Effector memory CD4-positive, alpha-beta T cell (primary cell): ENCODE data around the gene ELN.
"Not testable (repeated sequence)": the region's sequence is repeated elsewhere in the genome, so short reads cannot be mapped to it uniquely, and the experiment has no call there.

ENCODE experiments used
- DNase-seq, 3 donors: peaks; one replicate each; pipeline ENCODE4 v3.0.0-alpha.2; 2020
- H3K27ac ChIP-seq: 2 replicates; pipeline ENCODE4 v1.7.0; 2013; ENCODE audit warnings: mild to moderate bottlenecking, low read length, moderate library complexity; ENCODE audit not compliant: insufficient read depth, poor library complexity, severe bottlenecking
- H3K27me3 ChIP-seq: replicated peaks from 2 replicates; pipeline ENCODE4 v1.7.0; 2013; ENCODE audit warnings: mild to moderate bottlenecking, low read length; ENCODE audit not compliant: insufficient read depth, control insufficient read depth, poor library complexity, severe bottlenecking
- H3K36me3 ChIP-seq: 2 replicates; pipeline ENCODE4 v1.7.0; 2013; ENCODE audit warnings: mild to moderate bottlenecking, low read length, moderate library complexity; ENCODE audit not compliant: control insufficient read depth, insufficient read depth
- H3K4me1 ChIP-seq: 2 replicates; pipeline ENCODE4 v1.7.0; 2013; ENCODE audit warnings: low read length, mild to moderate bottlenecking; ENCODE audit not compliant: control insufficient read depth, insufficient read depth, poor library complexity, severe bottlenecking
- H3K4me3 ChIP-seq: 2 replicates; pipeline ENCODE4 v1.7.0; 2013; ENCODE audit warnings: low read length, low read depth, mild to moderate bottlenecking; ENCODE audit not compliant: insufficient read depth, poor library complexity, severe bottlenecking
- H3K9me3 ChIP-seq: 2 replicates; pipeline ENCODE4 v1.7.0; 2013; ENCODE audit warnings: mild to moderate bottlenecking, low read length, moderate library complexity; ENCODE audit not compliant: control insufficient read depth
- total RNA-seq, 3 donors: gene quantifications; one replicate each; lab custom pipeline; 2026; lab: John Stamatoyannopoulos, UW

ELN gene
- total RNA-seq = 0 reads per million in 3 donors

DNA sequence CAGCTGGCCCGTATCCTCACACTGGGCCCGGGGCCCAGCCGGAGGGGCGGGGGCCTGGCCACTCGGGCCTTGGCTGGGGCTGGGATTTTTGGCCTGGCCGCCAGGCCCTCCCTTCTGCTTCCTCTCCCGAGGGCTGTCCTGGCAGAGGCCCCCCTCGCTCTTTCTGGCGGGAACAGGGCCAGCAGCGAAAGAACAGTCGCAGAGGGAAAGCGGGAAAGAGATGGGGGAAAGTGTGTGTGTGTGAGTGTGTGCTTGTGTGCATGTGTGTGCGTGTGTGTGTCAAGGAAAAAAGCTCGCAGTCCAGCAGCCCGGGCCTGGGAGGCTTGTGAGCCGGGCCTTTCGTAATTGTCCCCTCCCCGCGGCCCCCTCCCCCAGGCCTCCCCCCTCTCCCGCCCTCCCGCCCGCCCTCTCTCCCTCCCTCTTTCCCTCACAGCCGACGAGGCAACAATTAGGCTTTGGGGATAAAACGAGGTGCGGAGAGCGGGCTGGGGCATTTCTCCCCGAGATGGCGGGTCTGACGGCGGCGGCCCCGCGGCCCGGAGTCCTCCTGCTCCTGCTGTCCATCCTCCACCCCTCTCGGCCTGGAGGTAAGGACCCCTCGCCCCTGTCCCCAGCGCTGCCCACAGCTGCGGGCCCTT lies at the start of gene ELN:
Gene ELN, plus strand, starts transcription at position 491 of the 638 bp plus-strand sequence. Its CDS starts 15 bp downstream, at position 506.
- no peak for DNase-seq
- H3K4me1 ChIP-seq = peaks cover 3% of the 10 kb centered on the region
- H3K4me3 ChIP-seq = no peak within 1 kb of the TSS
- no peaks in the 10 kb centered on the region for H3K36me3 ChIP-seq
- no peak within 1 kb of the TSS for H3K27ac ChIP-seq
- H3K9me3 ChIP-seq = no peaks in the 10 kb centered on the region
- peaks cover 11% of the 10 kb centered on the region for H3K27me3 ChIP-seq

DNA sequence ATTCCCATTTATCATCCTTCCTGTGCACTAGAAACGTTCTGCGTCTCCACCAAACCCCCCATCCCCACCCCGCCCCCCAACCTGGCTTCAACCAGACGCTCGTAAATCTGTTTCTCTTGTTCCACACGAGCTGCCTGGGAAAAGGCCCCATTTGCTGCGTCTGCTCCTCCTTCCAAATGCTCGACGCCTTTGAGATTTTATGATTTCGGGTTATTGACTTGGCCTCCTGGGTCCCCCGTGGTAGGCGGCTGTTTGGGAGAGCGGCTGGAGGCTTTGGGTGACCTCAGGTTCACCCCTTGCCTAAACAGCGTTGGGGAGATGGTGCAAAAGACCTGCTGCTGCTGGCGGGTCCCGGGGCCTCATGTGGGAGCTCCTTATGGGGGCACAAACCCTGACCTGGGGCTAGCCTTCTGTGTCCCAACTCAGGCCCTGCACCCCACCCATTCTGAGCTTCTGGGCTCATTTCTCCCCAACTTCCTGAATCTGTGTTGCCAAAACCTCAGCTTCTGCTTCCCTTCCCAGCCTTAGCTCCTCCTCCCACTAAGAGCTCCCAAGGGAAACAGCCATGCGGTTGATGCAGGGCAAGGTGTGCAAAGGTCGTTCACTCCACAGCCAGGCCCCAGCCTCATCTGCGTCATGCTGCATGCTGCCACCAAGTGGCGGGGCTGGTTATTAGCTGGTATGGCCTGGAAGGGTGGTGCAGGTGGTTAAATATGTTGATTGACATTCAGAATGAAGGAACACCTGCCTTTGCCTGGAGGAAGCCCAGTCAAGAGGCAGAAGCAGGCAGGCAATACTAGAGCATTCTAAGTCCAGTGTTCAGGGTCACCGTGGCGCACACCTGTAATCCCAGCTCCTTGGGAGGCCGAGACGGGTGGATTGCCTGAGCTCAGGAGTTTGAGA lies 49.1 kb upstream of the ELN start:
- Histone ChIP-seq H3K36me3 (no peaks in the 10 kb centered on the region), H3K4me1 (no peaks in the 10 kb centered on the region), H3K27ac (no peak overlapping the region), H3K27me3 (no peaks in the 10 kb centered on the region), H3K9me3 (no peaks in the 10 kb centered on the region), H3K4me3 (no peak overlapping the region)
- DNase-seq = no peak

DNA sequence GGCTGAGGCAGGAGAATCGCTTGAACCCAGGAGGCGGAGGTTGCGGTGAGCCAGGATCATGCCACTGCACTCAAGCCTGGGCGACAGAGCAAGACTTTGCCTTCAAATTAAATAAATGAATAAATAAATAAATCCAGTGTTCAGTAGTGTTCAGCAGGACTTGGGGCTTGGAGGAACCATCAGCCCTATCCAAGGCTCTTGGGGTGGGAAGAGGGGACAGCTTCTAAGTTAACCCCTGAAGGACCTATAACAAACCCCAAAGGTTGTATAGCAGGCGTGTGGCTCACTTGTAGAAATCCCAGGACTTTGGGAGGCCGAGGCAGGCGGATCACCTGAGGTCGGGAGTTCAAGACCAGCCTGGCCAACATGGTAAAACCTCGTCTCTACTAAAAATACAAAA lies 48.3 kb upstream of the ELN start:
- H3K9me3 ChIP-seq, H3K27ac ChIP-seq, H3K4me3 ChIP-seq, H3K4me1 ChIP-seq, DNase-seq, H3K36me3 ChIP-seq, H3K27me3 ChIP-seq: not testable (repeated sequence)

DNA sequence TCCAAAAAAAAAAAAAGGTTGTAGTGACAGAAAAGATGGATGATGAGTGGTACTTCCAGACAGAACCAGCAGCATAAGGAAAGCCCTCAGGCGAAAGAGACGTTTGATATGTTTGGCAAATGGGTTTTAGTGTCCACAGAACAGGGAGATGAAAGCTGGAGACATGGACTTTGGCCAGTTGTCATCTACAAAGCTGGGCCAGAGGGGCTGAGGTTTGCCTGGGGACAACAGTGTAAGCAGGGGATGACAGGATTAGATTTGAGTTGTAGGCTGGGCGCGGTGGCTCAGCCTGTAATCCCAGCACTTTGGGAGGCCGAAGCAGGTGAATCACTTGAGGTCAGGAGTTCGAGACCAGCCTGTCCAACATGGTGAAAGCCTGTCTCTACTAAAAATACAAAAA lies 47.8 kb upstream of the ELN start:
- H3K27me3 ChIP-seq = no peaks in the 10 kb centered on the region
- H3K9me3 ChIP-seq = no peaks in the 10 kb centered on the region
- DNase-seq = no peak
- no peaks in the 10 kb centered on the region for H3K4me1 ChIP-seq
- no peaks in the 10 kb centered on the region for H3K36me3 ChIP-seq
- no peak overlapping the region for H3K4me3 ChIP-seq
- H3K27ac ChIP-seq = no peak overlapping the region

DNA sequence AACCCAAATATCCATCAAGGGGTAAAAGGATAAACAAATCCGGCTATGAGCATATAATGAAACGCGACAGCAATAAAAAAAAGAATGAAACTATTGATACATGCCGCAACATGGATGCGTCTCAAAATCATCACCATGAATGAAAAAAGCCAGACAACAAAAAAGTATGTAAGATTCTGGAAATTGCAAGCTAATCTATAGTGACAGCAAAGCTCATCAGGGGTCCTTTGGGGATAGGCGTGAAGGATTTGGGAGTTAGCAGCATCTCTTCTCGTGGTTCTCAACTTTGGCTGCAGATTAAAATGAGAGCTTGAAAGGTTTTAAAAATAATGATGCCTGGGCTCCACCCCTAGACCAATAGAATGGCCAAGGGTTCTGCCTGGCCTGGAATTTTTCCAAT lies 46.0 kb upstream of the ELN start:
- Histone ChIP-seq H3K9me3 (no peaks in the 10 kb centered on the region), H3K27ac (no peak overlapping the region), H3K4me3 (no peak overlapping the region), H3K36me3 (no peaks in the 10 kb centered on the region), H3K27me3 (no peaks in the 10 kb centered on the region), H3K4me1 (no peaks in the 10 kb centered on the region)
- DNase-seq = no peak

DNA sequence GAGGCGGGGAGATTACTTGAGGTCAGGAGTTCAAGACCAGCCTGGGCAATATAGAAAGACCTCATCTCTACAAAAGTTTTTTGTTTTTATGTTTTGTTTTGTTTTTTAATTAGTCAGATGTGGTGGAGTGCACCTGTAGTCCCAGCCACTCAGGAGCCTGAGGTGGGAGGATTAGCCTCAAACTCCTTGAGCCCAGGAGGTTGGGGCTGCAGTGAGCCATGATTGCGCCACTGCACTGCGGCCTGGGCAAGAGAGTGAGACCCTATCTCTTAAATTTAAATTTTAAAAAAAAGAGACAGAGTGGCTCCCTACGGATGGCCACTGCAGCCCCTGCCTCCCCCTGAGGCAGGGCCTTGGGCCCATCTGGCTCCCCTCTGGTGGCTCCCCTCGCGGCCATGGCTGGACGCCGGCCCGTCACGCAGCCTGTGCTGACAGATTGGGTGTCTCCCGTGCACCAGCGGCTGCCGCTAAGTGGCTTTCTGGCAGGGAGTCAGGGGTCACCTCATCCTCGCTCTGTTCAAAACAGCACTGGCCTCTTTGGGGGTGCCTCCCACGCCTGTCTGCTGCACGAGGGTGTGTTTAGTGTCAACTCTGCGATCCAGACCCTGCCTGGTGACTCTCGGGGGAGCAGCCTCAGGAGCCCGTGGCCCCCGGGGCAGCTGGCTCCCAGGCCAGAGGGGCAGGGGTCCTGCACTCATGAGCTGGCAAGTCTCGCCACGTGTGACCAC lies 44.4 kb upstream of the ELN start:
- H3K27me3 ChIP-seq = no peaks in the 10 kb centered on the region
- H3K4me1 ChIP-seq = no peaks in the 10 kb centered on the region
- no peak for DNase-seq
- no peaks in the 10 kb centered on the region for H3K9me3 ChIP-seq
- H3K36me3 ChIP-seq = no peaks in the 10 kb centered on the region
- H3K27ac ChIP-seq = no peak overlapping the region
- no peak overlapping the region for H3K4me3 ChIP-seq

DNA sequence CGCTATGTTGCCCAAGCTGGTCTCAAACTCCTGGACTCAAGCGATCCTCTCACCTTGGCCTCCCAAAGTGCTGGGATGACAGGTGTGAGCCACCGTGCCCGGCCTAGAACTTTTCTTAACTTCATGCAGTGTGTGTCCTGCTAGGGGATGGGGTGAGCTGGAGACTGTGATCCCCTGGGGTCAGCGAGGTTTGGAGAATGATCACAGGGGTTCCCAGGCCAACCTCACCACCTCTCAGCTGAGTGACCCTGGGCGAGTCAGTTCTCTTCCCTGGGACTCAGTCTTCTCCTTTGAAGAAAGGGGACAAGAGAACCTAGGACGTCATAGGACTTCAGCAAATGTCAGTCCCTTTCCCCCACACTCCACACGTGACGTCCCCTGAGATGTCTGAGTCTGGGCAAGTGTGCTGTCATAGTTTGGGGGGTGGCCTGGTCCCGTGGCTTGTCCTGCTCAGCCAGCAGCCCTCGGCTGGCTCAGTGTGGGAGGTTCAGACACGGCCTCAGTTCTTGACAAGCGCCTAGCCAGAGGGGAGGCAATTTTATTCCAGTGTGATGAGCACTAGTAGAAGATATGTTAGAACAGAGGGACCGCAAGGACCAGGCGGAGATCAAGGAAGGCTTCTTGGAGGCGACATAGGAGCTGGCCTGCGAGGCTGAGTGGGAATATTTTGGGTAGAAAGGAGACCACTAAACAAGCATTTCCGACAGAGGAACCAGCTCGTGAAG lies 43.3 kb upstream of the ELN start:
- H3K4me1 ChIP-seq = no peaks in the 10 kb centered on the region
- H3K4me3 ChIP-seq = no peak overlapping the region
- no peaks in the 10 kb centered on the region for H3K9me3 ChIP-seq
- H3K27ac ChIP-seq = no peak overlapping the region
- no peaks in the 10 kb centered on the region for H3K36me3 ChIP-seq
- no peaks in the 10 kb centered on the region for H3K27me3 ChIP-seq
- DNase-seq = no peak

DNA sequence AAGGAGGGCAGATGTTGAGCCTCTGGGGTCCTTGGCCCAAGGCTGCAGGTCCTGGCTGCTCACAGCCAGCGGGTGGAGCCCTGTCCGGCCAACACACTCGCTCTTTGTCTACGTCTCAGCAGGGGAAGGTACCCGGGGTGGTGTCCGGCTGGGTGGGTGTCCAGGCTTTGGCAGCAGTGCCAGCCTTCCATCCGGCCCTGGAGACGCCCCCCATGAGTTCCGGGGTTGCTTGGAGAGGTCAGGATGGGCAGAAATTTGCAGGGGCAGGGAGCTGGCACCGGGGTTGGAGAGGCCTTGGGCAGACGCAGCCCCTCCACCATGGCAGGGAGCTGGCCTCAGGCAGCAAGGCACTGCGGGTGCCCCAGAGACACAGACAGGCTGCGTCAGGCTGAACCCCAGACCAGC lies 42.2 kb upstream of the ELN start:
- Histone ChIP-seq H3K36me3 (no peaks in the 10 kb centered on the region), H3K4me1 (no peaks in the 10 kb centered on the region), H3K27me3 (no peaks in the 10 kb centered on the region), H3K9me3 (no peaks in the 10 kb centered on the region), H3K27ac (no peak overlapping the region), H3K4me3 (no peak overlapping the region)
- DNase-seq = no peak

DNA sequence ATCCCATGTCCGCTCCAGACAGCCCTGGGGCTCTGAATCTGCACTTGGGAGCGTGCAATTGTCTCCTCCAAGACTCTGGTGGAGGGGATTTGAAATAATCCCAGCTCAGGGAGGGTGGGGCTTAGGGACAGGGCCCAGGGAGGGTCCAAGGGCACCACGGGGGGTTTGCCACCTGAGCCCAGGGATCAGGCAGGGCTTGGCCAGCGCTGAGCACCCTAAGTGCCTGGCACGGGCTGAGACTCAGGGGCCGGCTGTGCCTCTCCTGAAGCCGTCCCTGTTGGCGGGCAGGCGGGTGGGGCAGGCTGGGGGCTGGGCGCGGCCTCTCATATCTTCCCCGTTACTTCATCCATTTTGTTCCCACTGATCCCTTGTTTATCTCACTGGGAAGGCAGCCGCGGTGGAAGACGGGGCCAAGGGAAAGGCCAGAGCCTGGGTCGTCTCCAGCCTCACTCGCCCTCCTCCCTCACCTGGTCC lies 41.8 kb upstream of the ELN start:
- H3K9me3 ChIP-seq = no peaks in the 10 kb centered on the region
- no peak overlapping the region for H3K27ac ChIP-seq
- H3K36me3 ChIP-seq = no peaks in the 10 kb centered on the region
- DNase-seq = no peak
- H3K4me1 ChIP-seq = no peaks in the 10 kb centered on the region
- H3K4me3 ChIP-seq = no peak overlapping the region
- H3K27me3 ChIP-seq = no peaks in the 10 kb centered on the region
